ENCODE results near the gene KDM7A. TPM values are rescaled to one million over a fixed set of nuclear protein-coding genes. Genes with fewer than 3 reads are reported as not detected.

The KDM7A gene
- total and polyA plus RNA-seq, 2 donors from 2014 or later = 2.2 to 14.2 TPM

DNA sequence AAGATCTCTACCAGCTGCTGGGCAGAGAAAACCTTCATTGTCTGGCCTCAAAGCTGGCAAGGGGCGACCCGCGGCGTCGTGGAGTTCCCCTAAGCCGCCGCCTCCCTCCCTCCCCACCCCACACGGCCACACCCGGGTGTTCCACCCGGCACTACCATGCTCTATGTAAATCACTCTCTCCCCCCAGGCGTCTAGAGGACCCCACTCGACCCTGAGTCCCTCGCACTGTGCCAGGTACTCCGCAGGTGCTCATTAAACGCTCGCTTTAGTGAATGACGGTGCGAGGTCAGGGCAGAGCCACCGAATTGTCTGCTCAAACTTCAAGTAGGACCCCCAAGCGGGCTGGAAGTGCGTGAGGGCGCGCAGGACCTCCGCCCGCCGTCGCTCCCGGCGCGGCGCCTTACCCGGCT is 114.7 kb downstream of the KDM7A start:
- Histone ChIP-seq H3K4me3 (ENCODE audit: low read length in 3 of 3) (peak overlapping the region; percentile 36 to 82 (median 52)), H3K4me1 (ENCODE audit: control insufficient read depth in 2 of 3, insufficient read depth in 2 of 3, low read depth in 1 of 3, low read length in 3 of 3) (peaks cover 0 to 20% (median 6%) of the 10 kb centered on the region in 3 donors), H3K9ac (ENCODE audit: low read length in 3 of 3) (peak overlapping the region in 2 of 3 donors; percentile 20 to 80), H3K27me3 (ENCODE audit: control insufficient read depth, insufficient read depth, low read length) (no peaks in the 10 kb centered on the region), H3K36me3 (ENCODE audit: control insufficient read depth in 2 of 3, insufficient read depth in 3 of 3, low read length in 3 of 3) (peaks cover 0 to 1% (median 0%) of the 10 kb centered on the region in 3 donors), H3K27ac (ENCODE audit: low read depth in 2 of 2, low read length in 2 of 2) (peak overlapping the region; percentile 71 to 88), H3K9me3 (ENCODE audit: control insufficient read depth in 2 of 3, insufficient read depth in 1 of 3, low read length in 3 of 3) (peaks cover 0 to 6% (median 0%) of the 10 kb centered on the region in 3 donors)
- intact Hi-C loops (cut with DNase I) = no loop called here
- peak in 2 of 5 donors; percentile 69 to 81 for DNase-seq
- TF ChIP-seq, protein P1, sequence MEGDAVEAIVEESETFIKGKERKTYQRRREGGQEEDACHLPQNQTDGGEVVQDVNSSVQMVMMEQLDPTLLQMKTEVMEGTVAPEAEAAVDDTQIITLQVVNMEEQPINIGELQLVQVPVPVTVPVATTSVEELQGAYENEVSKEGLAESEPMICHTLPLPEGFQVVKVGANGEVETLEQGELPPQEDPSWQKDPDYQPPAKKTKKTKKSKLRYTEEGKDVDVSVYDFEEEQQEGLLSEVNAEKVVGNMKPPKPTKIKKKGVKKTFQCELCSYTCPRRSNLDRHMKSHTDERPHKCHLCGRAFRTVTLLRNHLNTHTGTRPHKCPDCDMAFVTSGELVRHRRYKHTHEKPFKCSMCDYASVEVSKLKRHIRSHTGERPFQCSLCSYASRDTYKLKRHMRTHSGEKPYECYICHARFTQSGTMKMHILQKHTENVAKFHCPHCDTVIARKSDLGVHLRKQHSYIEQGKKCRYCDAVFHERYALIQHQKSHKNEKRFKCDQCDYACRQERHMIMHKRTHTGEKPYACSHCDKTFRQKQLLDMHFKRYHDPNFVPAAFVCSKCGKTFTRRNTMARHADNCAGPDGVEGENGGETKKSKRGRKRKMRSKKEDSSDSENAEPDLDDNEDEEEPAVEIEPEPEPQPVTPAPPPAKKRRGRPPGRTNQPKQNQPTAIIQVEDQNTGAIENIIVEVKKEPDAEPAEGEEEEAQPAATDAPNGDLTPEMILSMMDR (IDR thresholded peaks at IDR 0.05; ENCODE audit: borderline replicate concordance, extremely low read depth, insufficient read depth) = no peak
- FAIRE-seq = no peak

DNA sequence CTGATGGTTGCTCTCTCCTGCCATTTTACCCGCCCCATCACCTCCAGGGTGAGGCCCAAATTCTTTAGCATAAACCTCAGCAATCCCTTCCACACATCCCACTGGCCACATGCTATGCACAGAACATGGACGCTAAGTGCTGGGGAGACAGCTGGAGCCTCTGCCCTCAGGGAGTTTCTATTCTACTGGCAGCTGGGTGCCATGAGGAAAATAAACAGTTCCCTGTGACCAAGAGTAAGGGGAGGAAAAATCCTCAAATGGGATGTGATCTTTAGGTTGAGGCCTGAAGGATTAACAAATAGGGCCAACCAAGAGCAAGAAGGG is 115.2 kb downstream of the KDM7A start:
- no peak for FAIRE-seq
- TF ChIP-seq, protein P1 (IDR thresholded peaks at IDR 0.05; ENCODE audit: borderline replicate concordance, extremely low read depth, insufficient read depth) = no peak
- H3K4me3 ChIP-seq (ENCODE audit: low read length in 3 of 3) = peak overlapping the region in 2 of 3 donors; percentile 4 to 82
- peaks cover 0 to 4% (median 0%) of the 10 kb centered on the region in 3 donors for H3K36me3 ChIP-seq (ENCODE audit: control insufficient read depth in 2 of 3, insufficient read depth in 3 of 3, low read length in 3 of 3)
- H3K9ac ChIP-seq (ENCODE audit: low read length in 3 of 3) = peak overlapping the region in 1 of 3 donors; percentile 80
- no peak overlapping the region for H3K27ac ChIP-seq (ENCODE audit: low read depth in 2 of 2, low read length in 2 of 2)
- H3K9me3 ChIP-seq (ENCODE audit: control insufficient read depth in 2 of 3, insufficient read depth in 1 of 3, low read length in 3 of 3) = peaks cover 0 to under 1% (median 0%) of the 10 kb centered on the region in 3 donors
- intact Hi-C loops (cut with DNase I) = no loop called here
- peaks cover 0 to 20% (median 6%) of the 10 kb centered on the region in 3 donors for H3K4me1 ChIP-seq (ENCODE audit: control insufficient read depth in 2 of 3, insufficient read depth in 2 of 3, low read depth in 1 of 3, low read length in 3 of 3)
- DNase-seq = no peak
- no peaks in the 10 kb centered on the region for H3K27me3 ChIP-seq (ENCODE audit: control insufficient read depth, insufficient read depth, low read length)

DNA sequence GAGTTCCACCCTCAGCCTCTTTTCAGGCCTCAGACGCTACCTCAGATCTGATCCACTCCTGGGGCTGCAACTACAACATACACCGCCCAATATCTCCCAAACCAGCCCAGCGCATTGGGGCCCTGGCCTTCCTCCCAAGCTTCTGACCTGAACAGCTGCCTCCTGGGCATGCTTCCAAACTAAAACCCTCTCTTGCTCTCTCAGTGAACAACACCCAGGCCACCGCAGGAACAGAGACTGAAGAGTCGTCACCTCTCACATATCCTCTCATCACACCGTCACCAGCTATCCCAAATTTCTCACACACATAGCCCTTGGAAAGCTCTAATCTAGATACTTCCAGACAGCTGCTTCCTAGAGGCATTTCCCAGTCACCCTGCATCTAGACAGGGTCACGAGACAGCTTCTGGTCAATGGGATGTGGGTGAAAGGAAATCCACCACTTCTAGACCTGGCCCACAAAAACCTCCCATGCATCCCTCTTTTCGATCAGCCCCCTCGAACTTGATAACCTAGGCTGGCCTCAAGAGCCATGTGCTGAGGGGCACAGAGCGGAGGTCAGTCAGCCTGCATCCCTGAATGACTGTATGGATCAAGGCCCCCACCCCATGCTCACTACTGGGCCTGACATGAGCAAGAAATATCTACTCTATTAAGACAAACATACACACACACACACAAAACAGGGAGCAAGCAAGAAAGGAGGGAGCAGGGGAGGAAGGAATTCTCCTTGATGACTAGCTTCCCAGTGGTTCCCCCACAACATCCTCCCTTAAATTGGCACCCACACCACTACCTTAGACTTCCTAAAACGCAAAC is 115.8 kb downstream of the KDM7A start:
- FAIRE-seq (no peak), DNase-seq (peak in 1 of 5 donors; percentile 43)
- TF ChIP-seq, protein P1 (IDR thresholded peaks at IDR 0.05; ENCODE audit: borderline replicate concordance, extremely low read depth, insufficient read depth) = no peak
- Histone ChIP-seq H3K9ac (ENCODE audit: low read length in 3 of 3) (no peak overlapping the region), H3K27ac (ENCODE audit: low read depth in 2 of 2, low read length in 2 of 2) (peak overlapping the region in 1 of 2 donors; percentile 3), H3K4me3 (ENCODE audit: low read length in 3 of 3) (peak overlapping the region in 2 of 3 donors; percentile 4 to 82), H3K27me3 (ENCODE audit: control insufficient read depth, insufficient read depth, low read length) (no peaks in the 10 kb centered on the region), H3K36me3 (ENCODE audit: control insufficient read depth in 2 of 3, insufficient read depth in 3 of 3, low read length in 3 of 3) (peaks cover 0 to 4% (median 0%) of the 10 kb centered on the region in 3 donors), H3K4me1 (ENCODE audit: control insufficient read depth in 2 of 3, insufficient read depth in 2 of 3, low read depth in 1 of 3, low read length in 3 of 3) (peaks cover 0 to 20% (median 6%) of the 10 kb centered on the region in 3 donors), H3K9me3 (ENCODE audit: control insufficient read depth in 2 of 3, insufficient read depth in 1 of 3, low read length in 3 of 3) (no peaks in the 10 kb centered on the region)
- intact Hi-C loops (cut with DNase I) = no loop called here

Measured in kidney (tissue), 14 donors.